ENCODE results near the gene HADHB. TPM values are rescaled to one million over a fixed set of nuclear protein-coding genes. Genes with fewer than 3 reads are reported as not detected.
"Not testable (repeated sequence)": the region's sequence is repeated elsewhere in the genome, so short reads cannot be mapped to it uniquely, and the experiment has no call there.

Gene HADHB
- total and polyA plus RNA-seq, 8 donors, result 120 to 150 (median 131) TPM

DNA sequence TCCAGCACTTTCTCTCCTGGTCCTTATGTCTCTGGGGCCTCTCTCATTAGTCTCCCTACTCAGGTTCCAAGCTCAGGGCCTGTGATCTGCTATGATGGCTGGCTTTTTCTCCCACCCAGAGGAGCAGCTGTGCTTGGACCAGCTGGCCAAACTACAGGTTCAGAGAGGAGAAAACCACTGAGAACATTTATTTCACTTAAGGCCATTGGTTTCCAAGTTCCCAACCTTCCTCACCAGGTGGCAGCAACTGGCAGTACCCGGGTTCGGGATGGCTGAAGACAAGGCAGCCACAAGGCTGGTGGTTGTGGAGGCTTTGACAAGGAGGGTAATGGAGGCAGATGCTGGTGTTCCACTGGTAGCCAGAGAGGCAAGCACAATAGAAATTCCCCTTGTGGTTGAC is 71.3 kb downstream of the HADHB start:
- no peaks in the 10 kb centered on the region for H3K36me3 ChIP-seq
- no peak overlapping the region for H3K4me3 ChIP-seq
- TF ChIP-seq, protein P1, sequence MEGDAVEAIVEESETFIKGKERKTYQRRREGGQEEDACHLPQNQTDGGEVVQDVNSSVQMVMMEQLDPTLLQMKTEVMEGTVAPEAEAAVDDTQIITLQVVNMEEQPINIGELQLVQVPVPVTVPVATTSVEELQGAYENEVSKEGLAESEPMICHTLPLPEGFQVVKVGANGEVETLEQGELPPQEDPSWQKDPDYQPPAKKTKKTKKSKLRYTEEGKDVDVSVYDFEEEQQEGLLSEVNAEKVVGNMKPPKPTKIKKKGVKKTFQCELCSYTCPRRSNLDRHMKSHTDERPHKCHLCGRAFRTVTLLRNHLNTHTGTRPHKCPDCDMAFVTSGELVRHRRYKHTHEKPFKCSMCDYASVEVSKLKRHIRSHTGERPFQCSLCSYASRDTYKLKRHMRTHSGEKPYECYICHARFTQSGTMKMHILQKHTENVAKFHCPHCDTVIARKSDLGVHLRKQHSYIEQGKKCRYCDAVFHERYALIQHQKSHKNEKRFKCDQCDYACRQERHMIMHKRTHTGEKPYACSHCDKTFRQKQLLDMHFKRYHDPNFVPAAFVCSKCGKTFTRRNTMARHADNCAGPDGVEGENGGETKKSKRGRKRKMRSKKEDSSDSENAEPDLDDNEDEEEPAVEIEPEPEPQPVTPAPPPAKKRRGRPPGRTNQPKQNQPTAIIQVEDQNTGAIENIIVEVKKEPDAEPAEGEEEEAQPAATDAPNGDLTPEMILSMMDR (IDR thresholded peaks at IDR 0.05), result no peak
- no peaks in the 10 kb centered on the region for H3K9me3 ChIP-seq
- no peak for ATAC-seq
- H3K27me3 ChIP-seq, result no peaks in the 10 kb centered on the region
- no peak for DNase-seq
- H3K4me1 ChIP-seq, result no peaks in the 10 kb centered on the region
- no peak overlapping the region for H3K27ac ChIP-seq
- intact Hi-C loops (cut with DNase I), result no loop called here

DNA sequence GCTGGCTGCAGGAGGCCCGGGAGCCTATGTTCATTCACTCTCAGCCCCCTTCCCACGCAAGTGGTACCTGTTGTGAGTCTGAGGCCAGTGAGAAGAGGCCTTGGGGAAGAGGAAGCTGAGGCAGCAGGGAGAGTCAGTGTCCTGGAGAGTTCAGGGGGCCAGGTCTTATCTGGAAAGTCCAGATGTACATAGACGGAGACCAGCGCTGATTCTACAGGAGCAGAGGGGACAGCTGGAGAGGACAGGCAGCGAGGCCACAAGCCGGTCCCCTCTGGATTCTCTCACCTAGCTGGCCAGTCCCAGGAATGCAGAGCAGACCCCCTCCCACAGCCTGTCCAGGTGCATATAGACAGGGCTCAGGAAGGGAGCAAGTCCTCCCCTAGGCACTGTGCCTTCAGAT is 72.1 kb downstream of the HADHB start:
- Histone ChIP-seq H3K36me3 (no peaks in the 10 kb centered on the region), H3K4me3 (no peak overlapping the region), H3K27ac (no peak overlapping the region), H3K27me3 (no peaks in the 10 kb centered on the region), H3K9me3 (no peaks in the 10 kb centered on the region), H3K4me1 (no peaks in the 10 kb centered on the region)
- DNase-seq, result no peak
- ATAC-seq, result no peak
- intact Hi-C loops (cut with DNase I), result no loop called here
- TF ChIP-seq, protein P1 (IDR thresholded peaks at IDR 0.05), result no peak

DNA sequence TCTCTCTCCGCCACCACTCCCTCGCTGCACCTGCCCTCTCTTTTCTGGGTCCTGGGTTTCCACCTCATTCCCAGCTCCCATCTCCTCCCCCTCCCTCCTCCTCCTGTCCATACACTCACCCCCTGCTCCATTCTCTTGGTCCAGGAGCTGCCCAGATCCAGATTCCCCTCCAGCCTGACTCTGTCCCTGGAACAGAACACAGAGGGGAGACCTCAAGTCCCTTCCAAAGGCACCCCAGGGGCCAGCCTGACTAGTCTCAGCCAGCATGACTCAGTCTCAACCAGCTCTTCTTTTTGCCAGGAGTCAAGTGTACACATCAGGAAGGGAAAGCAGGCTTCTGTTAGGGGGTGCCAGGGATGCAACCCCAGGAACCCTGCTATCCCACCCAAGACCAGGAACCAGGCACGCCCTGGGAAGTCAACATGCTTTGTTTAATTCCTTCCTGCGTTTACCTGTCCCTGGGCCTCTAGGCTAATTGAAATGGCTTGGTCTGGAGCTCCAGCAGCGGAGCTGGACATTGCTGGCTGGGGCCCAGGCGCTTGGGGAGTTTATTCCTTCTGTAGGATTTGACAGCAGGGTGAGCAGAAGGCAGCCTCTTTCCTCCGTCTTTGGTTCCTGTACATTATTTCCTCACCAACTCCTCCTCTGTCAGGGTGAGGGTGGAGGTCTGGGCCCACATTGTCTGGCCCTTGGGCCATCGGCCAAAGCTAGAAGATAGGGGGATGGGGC is 72.8 kb downstream of the HADHB start:
- TF ChIP-seq, protein P1 (IDR thresholded peaks at IDR 0.05), result no peak
- no peaks in the 10 kb centered on the region for H3K4me1 ChIP-seq
- H3K4me3 ChIP-seq, result no peak overlapping the region
- H3K27me3 ChIP-seq, result no peaks in the 10 kb centered on the region
- intact Hi-C loops (cut with DNase I), result no loop called here
- no peaks in the 10 kb centered on the region for H3K9me3 ChIP-seq
- DNase-seq (no peak), ATAC-seq (no peak)
- H3K27ac ChIP-seq, result no peak overlapping the region
- no peaks in the 10 kb centered on the region for H3K36me3 ChIP-seq

DNA sequence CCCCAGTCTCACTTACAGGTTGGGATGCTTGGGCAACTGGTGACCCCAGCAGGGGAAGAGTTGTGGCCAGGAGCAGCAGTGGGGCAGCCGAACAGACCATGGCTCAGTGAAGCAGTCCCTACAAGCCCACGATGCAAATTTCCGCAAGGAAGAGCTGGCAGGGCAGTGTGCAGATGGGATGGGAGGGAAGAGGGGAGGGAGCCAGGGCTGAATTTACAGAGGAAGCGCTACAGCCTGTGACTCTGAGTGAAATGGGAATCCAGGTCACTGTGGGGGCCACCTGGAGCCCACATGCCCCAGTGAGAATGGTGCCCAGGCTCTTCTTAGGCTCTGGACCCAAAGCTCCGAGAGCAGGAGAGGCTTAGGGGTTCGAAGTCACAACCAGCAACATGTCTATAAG is 74.2 kb downstream of the HADHB start:
- H3K36me3 ChIP-seq, result no peaks in the 10 kb centered on the region
- H3K27ac ChIP-seq, result no peak overlapping the region
- intact Hi-C loops (cut with DNase I), result no loop called here
- H3K9me3 ChIP-seq, result no peaks in the 10 kb centered on the region
- ATAC-seq (no peak), DNase-seq (no peak)
- H3K27me3 ChIP-seq, result no peaks in the 10 kb centered on the region
- no peak overlapping the region for H3K4me3 ChIP-seq
- TF ChIP-seq, protein P1 (IDR thresholded peaks at IDR 0.05), result no peak
- no peaks in the 10 kb centered on the region for H3K4me1 ChIP-seq

DNA sequence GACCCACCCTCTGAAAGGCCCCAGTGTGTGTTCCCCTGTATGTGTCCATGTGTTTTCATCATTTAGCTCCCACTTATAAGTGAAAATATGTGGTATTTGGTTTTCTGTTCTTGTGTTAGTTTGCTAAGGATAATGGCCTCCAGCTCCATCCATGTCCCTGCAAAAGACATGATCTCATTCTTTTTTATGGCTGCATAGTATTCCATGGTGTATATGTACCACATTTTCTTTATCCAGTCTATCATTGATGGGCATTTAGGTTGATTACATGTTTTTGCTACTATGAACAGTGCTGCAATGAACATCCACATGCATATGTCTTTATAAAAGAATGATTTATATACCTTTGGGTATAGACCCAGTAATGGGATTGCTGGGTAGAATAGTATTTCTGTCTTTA is 79.7 kb downstream of the HADHB start:
- intact Hi-C loops (cut with DNase I); DNase-seq; ATAC-seq; H3K27ac ChIP-seq; H3K4me3 ChIP-seq; H3K36me3 ChIP-seq; H3K27me3 ChIP-seq; H3K4me1 ChIP-seq; H3K9me3 ChIP-seq: not testable (repeated sequence)

DNA sequence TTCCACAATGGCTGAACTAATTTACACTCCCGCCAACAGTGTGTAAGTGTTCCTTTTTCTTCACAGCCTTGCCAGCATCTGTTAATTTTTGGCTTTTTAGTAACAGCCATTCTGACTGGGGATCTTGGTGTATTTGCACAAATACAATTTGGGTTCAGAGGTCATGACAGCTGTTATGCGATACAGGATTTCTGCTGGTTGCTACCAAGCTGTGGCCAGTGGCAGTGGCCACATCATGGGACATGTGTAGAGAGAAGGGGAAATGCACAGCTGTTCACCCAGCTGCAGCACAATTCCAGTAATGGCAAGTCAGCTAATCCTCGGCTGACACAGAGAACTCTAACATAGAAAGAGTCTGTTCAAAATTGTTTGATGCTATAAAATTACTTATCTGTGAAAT is 80.2 kb downstream of the HADHB start:
- DNase-seq, result no peak
- intact Hi-C loops (cut with DNase I), result no loop called here
- Histone ChIP-seq H3K27me3 (no peaks in the 10 kb centered on the region), H3K27ac (no peak overlapping the region), H3K36me3 (no peaks in the 10 kb centered on the region), H3K4me3 (no peak overlapping the region), H3K4me1 (peaks cover 0 to 14% of the 10 kb centered on the region in 2 donors), H3K9me3 (no peaks in the 10 kb centered on the region)
- no peak for ATAC-seq
- TF ChIP-seq, protein P1 (IDR thresholded peaks at IDR 0.05), result no peak

All from left lung (tissue), 10 donors.